ENCODE measurements around the gene EGFL7. TPM values are rescaled to one million over a fixed set of nuclear protein-coding genes. Genes with fewer than 3 reads are reported as not detected.
A peak's percentile ranks its signal among the peaks of the same experiment; 100 is the strongest.
"Not testable (repeated sequence)": the region's sequence is repeated elsewhere in the genome, so short reads cannot be mapped to it uniquely, and the experiment has no call there.

The EGFL7 gene
- total RNA-seq, 2 experiments from 2014 or later, result 0.29 to 1.1 TPM

DNA sequence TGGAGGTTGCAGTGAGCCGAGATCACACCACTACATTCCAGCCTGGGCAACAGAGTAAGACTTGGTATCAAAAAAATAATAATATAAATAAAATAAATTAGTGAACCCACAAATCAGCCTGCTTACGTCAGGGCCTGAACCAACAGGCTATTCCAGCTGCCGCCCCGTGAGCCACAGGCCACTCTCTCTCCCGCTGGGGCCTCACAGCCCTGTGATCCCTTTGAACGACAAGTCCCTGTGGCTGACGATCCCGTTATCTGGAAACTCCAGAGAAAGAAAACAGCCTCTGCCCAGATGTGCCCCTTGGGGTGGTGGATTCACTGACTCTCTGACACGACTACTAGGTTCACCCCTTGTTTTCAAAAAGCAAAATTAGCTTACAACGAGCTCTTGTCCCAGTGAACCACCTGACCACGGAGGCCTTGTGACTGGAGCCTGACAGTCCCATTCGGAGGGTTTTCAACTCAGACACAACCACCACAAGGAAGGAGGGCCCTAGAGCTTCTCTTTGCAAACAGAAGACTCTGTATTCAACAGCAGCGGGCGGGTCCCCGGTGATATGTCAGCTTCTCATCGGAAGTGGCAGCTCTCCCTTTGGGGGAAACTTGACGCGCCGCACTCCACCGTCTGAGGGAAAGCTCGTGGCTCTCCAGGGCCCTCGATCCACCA is 45.3 kb downstream of the EGFL7 start:
- Mint-ChIP-seq H3K4me1 (peaks cover 7% of the 10 kb centered on the region), H3K27me3 (peaks cover 42% of the 10 kb centered on the region), H3K36me3 (no peaks in the 10 kb centered on the region), H3K27ac (no peak overlapping the region), H3K4me3 (no peak overlapping the region), H3K9me3 (ENCODE audit: low read depth) (no peaks in the 10 kb centered on the region)
- ATAC-seq (no peak), DNase-seq (no peak)
- CTCF ChIA-PET, result interaction anchor here (1.3 to 3.1 kb wide), 3 partner anchors 19 to 38 kb away, joined by 3 to 10 read pairs (median 4); no protein-coding TSS in a partner anchor

DNA sequence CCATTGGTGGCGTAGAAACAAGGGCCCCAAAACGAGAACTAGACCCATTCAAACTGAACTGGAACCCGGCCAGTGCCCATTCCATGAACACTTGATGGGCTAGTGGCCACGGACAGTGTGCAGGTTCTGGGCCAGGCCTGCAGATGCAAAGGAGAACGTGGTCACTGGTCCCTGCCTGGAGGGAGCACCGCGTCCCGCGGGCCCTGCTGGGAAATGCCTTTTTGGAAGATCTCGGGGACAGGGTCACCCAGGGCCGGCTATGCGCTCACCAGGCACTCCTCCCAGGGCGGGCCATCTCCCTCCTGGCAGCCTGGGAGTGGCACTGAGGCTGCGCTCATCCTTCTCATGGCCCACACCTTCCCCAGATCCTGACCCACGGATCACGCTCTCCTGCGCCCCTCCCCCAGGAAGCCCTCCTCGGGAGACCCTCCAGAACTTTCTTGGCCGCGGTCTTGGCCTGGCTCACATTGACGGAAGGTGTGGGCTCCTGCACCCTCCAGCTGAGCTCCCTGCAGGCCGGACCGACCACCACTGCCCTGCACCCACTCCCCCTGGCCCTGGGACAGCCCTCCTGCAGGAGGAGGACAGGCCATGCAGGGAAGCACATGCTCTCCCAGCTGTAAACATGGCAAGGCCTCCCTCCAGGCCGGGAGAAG is 46.9 kb downstream of the EGFL7 start:
- Mint-ChIP-seq H3K4me1 (peaks cover 3% of the 10 kb centered on the region), H3K4me3 (no peak overlapping the region), H3K27ac (no peak overlapping the region), H3K36me3 (no peaks in the 10 kb centered on the region), H3K27me3 (peaks cover 51% of the 10 kb centered on the region), H3K9me3 (ENCODE audit: low read depth) (no peaks in the 10 kb centered on the region)
- ATAC-seq (no peak), DNase-seq (no peak)
- CTCF ChIA-PET, result interaction anchor here (3.1 kb wide), 1 partner anchor 18 kb away, joined by 10 read pairs; no protein-coding TSS in a partner anchor

DNA sequence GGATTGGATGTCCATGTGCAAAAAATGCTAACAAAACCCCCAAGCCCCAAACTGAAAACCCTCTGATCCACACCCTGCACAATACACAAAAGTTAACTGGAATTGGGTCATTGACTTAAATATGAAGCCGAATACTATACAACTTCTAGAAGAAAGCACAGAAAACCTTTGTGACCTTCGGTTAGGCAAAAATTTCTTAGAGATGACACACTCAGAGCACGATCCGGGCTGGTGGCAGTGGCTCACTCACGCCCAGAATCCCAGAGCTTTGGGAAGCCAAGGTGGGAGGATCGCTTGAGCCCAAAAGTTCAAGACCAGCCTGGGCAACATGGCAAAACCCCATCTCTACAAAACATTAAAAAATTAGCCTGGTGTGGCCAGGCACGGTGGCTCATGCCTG is 47.8 kb downstream of the EGFL7 start:
- CTCF ChIA-PET, result interaction anchor here (0.7 to 3.1 kb wide), 2 partner anchors 17 to 221 kb away, joined by 3 to 10 read pairs; no protein-coding TSS in a partner anchor
- peaks cover 47% of the 10 kb centered on the region for H3K27me3 Mint-ChIP-seq
- DNase-seq (no peak), ATAC-seq (no peak)
- H3K9me3 Mint-ChIP-seq (ENCODE audit: low read depth), result no peaks in the 10 kb centered on the region
- H3K36me3 Mint-ChIP-seq, result no peaks in the 10 kb centered on the region
- H3K4me1 Mint-ChIP-seq, result peaks cover 3% of the 10 kb centered on the region
- H3K4me3 Mint-ChIP-seq, result no peak overlapping the region
- no peak overlapping the region for H3K27ac Mint-ChIP-seq

DNA sequence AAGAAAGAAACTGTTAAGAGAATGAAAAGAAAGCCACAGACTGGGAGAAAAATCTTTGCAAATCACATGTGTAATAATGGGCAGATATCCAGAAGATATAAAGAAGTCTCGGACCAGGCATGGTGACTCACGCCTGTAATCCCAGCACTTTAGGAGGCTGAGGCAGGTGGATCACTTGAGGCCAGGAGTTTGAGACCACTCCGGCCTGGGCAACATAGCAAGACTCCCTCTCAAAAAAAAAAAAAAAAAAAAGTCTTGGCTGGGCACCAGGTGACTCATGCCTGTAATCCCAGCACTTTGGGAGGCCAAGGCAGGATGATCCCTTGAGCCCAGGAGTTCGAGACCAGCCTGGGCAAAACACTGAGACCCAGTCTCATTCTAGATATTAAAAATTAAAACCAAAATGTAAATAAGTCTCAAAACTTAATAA is 48.5 kb downstream of the EGFL7 start:
- not testable (repeated sequence) for H3K4me1 Mint-ChIP-seq; H3K36me3 Mint-ChIP-seq; DNase-seq; H3K27ac Mint-ChIP-seq; H3K9me3 Mint-ChIP-seq (ENCODE audit: low read depth); H3K4me3 Mint-ChIP-seq; ATAC-seq
- peaks cover 43% of the 10 kb centered on the region for H3K27me3 Mint-ChIP-seq
- CTCF ChIA-PET, result interaction anchor here (0.7 kb wide), 1 partner anchor 221 kb away, joined by 3 read pairs; no protein-coding TSS in a partner anchor

DNA sequence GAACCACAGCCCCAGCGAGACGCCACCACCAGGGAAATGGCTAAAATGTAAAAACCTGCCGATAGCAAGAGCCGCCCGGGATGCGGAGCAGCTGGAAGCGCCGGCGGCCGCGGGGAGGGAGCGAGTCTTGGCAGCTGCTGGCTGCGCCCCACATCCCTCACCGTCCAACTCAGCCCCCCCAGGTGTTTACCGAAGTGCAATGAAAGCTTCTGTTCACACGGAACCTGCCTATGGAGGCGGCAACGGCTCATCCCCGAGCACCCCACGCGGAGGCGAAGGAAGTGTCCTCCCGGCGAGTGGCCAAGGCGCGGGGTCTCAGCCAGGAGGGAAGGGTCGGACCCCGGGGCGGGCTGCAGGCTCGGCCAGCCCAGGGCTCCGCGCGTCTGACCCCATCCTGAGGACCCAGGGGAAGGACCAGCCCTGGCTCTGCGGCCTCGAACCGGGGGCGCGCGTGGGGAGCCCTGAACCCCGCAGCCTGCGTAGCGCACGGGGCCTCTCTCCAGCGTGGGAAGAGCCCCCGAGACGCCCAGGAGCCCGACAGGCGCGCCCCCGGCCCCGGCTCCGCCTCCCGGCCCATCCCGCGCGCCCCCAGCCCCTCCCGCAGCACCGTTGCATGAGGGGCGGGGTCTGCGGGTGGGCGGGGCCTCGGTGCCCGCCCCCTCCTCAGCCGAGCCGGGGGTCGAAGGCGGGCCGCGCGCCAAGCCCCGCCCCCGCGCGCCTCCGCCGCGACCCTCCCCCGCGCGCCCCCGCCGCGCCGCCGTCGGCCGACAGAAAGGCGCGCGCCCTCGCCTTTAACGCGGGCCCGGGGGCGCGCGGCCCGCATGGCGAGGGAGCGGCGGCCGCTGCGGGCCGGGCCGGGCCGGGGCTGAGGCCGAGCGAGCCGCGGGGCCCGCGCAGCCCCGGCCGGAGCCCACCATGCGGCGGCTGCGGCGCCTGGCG is 49.3 kb downstream of the EGFL7 start, which contains the start of gene DIPK1B:
Gene DIPK1B (plus strand): TSS at position 822 of the 939 bp plus-strand sequence. CDS start 94 bp downstream, at position 916.
- ATAC-seq (peak; percentile 10), DNase-seq (no peak)
- no peak within 1 kb of the TSS for H3K4me3 Mint-ChIP-seq
- H3K27me3 Mint-ChIP-seq, result peaks cover 46% of the 10 kb centered on the region
- peaks cover 3% of the 10 kb centered on the region for H3K4me1 Mint-ChIP-seq
- no peaks in the 10 kb centered on the region for H3K9me3 Mint-ChIP-seq (ENCODE audit: low read depth)
- H3K36me3 Mint-ChIP-seq, result no peaks in the 10 kb centered on the region
- CTCF ChIA-PET, result interaction anchor here (2.1 kb wide), 1 partner anchor 15 kb away, joined by 7 read pairs; no protein-coding TSS in a partner anchor
- no peak within 1 kb of the TSS for H3K27ac Mint-ChIP-seq

DNA sequence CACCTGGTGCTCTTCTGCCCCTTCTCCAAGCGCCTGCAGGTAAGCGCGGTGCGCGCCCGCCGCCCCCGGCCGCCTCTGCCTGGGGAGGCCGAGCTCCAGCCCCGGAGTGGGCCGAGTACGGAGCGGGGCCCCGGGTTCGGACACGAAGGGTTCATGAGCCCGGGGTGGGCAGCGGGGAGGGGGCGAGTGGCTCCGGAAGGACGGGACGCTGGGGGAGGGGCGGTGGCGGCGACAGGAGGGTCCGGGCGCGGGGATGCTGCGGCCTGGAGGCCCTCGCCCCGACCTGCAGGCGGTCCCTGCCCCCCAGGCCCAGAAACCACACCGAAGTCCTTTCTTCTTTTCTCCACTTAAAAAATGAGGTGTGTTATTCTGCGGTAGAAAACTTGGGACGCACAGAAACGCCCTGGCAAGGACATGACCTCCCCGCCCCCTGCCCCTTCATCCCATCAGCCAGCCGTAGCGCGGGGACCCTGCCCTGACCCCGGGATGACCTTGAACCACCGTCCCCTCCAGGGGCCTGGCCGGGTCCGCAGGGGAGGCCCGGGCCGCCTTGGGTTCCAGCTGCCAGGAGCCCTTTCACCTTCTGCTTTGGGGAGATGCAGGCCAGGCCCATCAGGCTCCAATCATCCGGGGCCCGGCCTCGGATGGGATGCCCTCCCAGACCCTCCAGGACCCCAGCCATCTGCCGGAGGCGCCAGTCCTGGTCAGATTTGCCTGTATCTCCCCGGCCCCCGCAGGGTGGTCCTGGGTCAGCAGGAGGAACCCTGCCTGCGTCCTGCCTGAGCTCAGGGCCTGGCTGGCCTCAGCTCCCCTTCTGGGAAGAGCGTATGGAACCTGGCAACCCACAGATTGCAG is 50.2 kb downstream of the EGFL7 start:
- Mint-ChIP-seq H3K36me3 (no peaks in the 10 kb centered on the region), H3K27ac (no peak overlapping the region), H3K4me1 (peaks cover 3% of the 10 kb centered on the region), H3K27me3 (peaks cover 46% of the 10 kb centered on the region), H3K9me3 (ENCODE audit: low read depth) (no peaks in the 10 kb centered on the region), H3K4me3 (no peak overlapping the region)
- ATAC-seq, result no peak
- no peak for DNase-seq
- CTCF ChIA-PET, result interaction anchor here (1.5 to 2.1 kb wide), 3 partner anchors 13 to 16 kb away, joined by 4 to 7 read pairs (median 7); no protein-coding TSS in a partner anchor

DNA sequence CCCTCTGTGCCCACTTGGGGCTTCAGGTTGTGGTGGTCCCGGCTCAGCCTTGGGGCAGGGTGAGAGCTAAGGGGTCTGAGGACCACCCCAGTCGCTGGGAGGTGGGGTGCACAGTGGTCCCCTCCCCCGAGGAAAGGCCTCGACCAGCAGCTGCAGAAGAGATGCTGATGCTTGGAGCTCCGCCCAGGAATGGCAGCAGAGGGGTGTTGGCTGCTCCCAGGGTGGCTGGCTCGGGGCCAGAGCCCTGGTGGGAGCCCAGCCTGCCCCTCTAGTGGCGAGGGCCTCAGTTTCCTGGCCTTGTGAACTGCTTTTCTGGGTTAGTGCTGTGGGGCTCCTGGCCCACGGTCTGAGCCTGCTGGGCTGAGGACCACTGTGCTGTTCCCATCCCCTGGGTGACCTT is 50.8 kb downstream of the EGFL7 start:
- peaks cover 41% of the 10 kb centered on the region for H3K27me3 Mint-ChIP-seq
- H3K36me3 Mint-ChIP-seq, result no peaks in the 10 kb centered on the region
- no peak overlapping the region for H3K27ac Mint-ChIP-seq
- H3K4me3 Mint-ChIP-seq, result no peak overlapping the region
- CTCF ChIA-PET, result interaction anchor here (1.5 to 2.1 kb wide), 3 partner anchors 12 to 15 kb away, joined by 4 to 7 read pairs (median 7); no protein-coding TSS in a partner anchor
- ATAC-seq (no peak), DNase-seq (no peak)
- H3K9me3 Mint-ChIP-seq (ENCODE audit: low read depth), result no peaks in the 10 kb centered on the region
- H3K4me1 Mint-ChIP-seq, result peaks cover 3% of the 10 kb centered on the region

DNA sequence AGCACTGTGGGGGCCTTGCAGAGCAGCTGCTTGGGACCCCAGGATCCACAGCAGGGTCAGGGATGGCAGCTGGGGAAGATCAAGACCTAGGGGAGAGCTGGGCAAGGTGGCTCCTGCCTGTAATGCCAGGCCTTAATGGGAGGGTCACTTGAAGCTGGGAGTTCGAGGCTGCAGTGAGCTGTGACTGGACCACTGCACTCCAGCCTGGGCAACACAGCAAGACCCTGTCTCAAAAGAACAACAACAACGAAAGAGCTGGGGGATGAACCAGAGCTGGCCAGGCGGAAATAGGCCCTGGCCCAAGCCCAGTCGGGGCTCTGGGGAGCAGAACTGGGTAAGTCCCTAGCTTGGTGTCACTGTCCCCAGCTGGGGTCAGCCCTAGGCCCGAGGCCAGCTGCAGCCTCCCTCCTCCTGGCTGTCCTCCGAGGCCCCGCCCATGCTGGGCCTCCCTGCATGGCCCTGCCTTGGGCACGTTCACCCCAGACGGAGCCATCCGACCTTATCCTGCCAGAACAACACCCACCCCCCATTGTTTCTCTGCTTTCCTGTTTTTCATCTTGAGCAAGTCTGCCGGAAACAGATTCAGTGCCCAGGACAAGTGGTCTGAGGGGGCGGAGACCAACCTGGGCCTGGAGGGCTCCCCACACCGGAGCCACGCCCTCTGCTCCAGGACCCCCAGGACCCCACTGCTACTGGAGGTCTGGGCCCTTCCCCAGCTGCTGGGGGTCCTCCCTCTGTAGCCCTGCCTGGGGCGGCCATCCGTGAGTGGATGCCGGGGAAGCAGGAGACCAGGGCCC is 51.6 kb downstream of the EGFL7 start:
- no peak for ATAC-seq
- Mint-ChIP-seq H3K27me3 (peaks cover 41% of the 10 kb centered on the region), H3K4me3 (no peak overlapping the region), H3K9me3 (ENCODE audit: low read depth) (no peaks in the 10 kb centered on the region), H3K36me3 (no peaks in the 10 kb centered on the region), H3K4me1 (peaks cover 3% of the 10 kb centered on the region), H3K27ac (no peak overlapping the region)
- no peak for DNase-seq
- CTCF ChIA-PET, result interaction anchor here (1.5 to 1.6 kb wide), 2 partner anchors 11 to 15 kb away, joined by 4 to 7 read pairs; no protein-coding TSS in a partner anchor

DNA sequence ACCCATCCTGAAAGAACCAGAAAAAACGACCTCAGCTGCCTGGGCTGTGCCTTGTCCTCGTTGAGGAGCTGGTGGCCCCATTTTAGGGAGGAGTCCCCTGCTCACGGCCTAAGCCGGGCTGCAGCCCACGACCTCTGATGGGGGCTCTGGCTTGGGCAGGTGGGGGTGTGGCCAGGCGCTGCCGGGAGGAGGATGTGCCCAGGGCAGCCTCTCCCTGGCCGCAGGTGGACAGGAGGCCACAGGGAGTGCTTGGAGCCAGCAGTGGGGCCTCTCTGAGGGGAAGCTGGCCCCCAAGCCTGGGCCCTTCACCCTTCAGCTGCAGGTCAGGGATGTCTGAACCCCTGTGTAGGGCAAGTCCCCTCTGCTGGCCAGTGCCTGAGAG is 52.2 kb downstream of the EGFL7 start:
- Mint-ChIP-seq H3K4me1 (peaks cover 3% of the 10 kb centered on the region), H3K9me3 (ENCODE audit: low read depth) (no peaks in the 10 kb centered on the region), H3K27ac (no peak overlapping the region), H3K36me3 (no peaks in the 10 kb centered on the region), H3K4me3 (no peak overlapping the region), H3K27me3 (peaks cover 41% of the 10 kb centered on the region)
- DNase-seq (no peak), ATAC-seq (no peak)
- CTCF ChIA-PET, result no interaction called here

DNA sequence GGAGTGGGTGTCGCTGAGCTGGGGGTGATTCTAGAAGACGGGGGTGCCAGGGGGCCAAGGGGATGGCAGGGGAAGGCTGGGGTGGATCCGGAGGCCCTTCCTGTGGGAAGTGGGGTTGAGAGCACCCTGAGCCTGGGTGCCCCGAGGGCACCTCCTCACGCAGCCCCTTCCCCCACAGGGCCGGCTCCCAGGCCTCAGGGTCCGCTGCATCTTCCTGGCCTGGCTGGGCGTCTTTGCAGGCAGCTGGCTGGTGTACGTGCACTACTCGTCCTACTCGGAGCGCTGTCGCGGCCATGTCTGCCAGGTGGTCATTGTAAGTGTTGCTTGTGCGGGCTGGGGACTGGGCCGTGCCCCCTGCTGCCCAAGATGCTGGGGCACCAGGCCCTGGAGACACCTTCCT is 54.7 kb downstream of the EGFL7 start:
- ATAC-seq (no peak), DNase-seq (no peak)
- no peak overlapping the region for H3K4me3 Mint-ChIP-seq
- no peaks in the 10 kb centered on the region for H3K9me3 Mint-ChIP-seq (ENCODE audit: low read depth)
- CTCF ChIA-PET, result no interaction called here
- H3K36me3 Mint-ChIP-seq, result no peaks in the 10 kb centered on the region
- no peaks in the 10 kb centered on the region for H3K4me1 Mint-ChIP-seq
- peaks cover 21% of the 10 kb centered on the region for H3K27me3 Mint-ChIP-seq
- H3K27ac Mint-ChIP-seq, result no peak overlapping the region

DNA sequence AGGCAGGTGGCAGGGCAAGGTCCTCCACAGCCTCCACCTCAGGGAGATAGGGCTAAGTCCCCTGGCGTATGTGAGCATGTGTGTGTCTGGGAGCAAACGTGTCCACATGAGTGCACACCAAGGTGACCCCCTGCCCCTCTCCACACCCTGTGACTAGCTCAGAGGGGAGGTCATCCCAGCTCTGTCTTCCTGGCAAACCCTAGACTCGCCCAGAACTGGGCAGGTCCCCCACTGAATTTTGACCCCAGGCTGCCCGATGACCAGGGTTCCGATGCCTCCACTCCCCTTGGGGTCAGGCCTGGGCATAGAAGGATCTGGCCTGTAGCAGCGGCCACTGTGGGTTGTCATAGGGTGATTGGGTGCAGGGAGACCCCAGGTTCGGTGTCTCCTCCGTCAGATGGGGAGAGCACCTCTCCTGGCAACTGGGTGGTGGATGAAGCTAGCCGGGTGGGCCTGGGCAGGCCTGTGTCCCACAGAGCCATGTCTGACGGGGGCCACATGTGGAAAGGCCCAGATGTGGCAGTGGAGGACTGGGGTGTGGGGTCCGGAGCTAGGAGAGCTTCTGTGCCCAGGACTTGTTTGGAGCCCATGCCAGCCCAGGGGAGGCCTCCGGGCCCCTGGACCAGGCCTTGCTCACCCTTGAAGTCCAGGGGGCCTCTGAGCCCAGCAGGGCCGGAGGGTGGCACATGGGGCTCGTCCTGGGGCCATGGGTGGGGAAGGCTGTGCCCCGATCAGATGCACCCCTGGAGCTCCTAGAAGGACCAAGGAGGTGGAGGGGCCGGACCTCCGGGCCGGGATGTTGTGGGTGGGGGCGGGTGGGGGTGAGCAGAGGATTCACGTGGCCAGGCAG is 55.9 kb downstream of the EGFL7 start:
- DNase-seq (no peak), ATAC-seq (no peak)
- CTCF ChIA-PET, result interaction anchor here (1.7 kb wide), 1 partner anchor 9 kb away, joined by 7 read pairs; no protein-coding TSS in a partner anchor
- Mint-ChIP-seq H3K36me3 (peaks cover 1% of the 10 kb centered on the region), H3K27ac (no peak overlapping the region), H3K4me3 (no peak overlapping the region), H3K4me1 (peaks cover 1% of the 10 kb centered on the region), H3K9me3 (ENCODE audit: low read depth) (no peaks in the 10 kb centered on the region), H3K27me3 (peaks cover 14% of the 10 kb centered on the region)

Data from activated CD8-positive, alpha-beta memory T cell treated with anti-CD3 and anti-CD28 coated beads, Interleukin-2, amount 10 ng/mL, durations not matched to agents 7 days and 5 days (primary cell).